ENCODE measurements around the gene SUMO3. TPM values are rescaled to one million over a fixed set of nuclear protein-coding genes. Genes with fewer than 3 reads are reported as not detected.

SUMO3 gene
- total RNA-seq, 6 experiments from 2014 or later, result 33.4 to 41.2 (median 36.6) TPM

DNA sequence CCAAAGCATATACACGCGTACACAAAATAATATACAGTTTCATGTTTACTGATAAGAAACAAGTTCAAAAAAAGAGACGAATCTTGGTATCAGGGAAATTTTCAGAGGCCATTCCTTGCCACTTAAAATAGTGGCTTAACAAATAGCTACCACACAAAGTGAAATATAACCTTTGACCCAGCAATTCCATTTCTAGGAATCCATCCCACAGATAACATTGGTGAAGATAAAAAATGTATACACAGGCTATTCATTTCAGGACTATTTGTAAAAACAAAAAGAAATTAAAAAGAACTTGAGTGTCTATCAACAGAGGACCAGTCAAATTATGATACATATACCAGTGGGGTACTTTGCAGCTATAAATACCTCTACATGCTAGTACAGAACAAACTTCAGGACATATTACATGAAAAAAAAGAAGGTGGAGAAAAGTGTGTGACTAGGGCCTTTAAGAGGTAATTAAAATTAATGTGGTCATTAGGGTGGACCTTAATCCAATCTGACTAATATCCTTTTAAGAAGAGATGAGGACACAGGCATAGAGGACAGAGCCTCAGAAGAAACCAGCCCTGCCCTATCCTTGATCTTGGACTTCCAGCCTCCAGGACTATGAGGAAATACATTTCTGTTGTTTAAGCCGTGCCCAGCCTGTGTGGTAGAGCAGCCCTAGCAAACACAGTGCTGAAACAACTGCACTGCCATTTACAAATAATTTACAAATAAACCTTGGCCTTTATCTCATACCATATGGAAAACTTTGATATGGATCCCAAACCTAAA, 24.1 kb downstream of the SUMO3 start:
- TF ChIP-seq POLR2A (IDR thresholded peaks at IDR 0.05), result no peak
- TF ChIP-seq, protein P1, sequence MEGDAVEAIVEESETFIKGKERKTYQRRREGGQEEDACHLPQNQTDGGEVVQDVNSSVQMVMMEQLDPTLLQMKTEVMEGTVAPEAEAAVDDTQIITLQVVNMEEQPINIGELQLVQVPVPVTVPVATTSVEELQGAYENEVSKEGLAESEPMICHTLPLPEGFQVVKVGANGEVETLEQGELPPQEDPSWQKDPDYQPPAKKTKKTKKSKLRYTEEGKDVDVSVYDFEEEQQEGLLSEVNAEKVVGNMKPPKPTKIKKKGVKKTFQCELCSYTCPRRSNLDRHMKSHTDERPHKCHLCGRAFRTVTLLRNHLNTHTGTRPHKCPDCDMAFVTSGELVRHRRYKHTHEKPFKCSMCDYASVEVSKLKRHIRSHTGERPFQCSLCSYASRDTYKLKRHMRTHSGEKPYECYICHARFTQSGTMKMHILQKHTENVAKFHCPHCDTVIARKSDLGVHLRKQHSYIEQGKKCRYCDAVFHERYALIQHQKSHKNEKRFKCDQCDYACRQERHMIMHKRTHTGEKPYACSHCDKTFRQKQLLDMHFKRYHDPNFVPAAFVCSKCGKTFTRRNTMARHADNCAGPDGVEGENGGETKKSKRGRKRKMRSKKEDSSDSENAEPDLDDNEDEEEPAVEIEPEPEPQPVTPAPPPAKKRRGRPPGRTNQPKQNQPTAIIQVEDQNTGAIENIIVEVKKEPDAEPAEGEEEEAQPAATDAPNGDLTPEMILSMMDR (IDR thresholded peaks at IDR 0.05), result peak in 1 of 4 donors; percentile 31
- Histone ChIP-seq H3K36me3 (peaks cover 0 to 3% (median 0%) of the 10 kb centered on the region in 4 donors), H3K27ac (no peak overlapping the region), H3K27me3 (no peaks in the 10 kb centered on the region), H3K4me3 (no peak overlapping the region), H3K9me3 (no peaks in the 10 kb centered on the region), H3K4me1 (peaks cover 0 to 26% (median 9%) of the 10 kb centered on the region in 4 donors)
- intact Hi-C loops (cut with DNase I), result loop anchor here in 1 of 2 donors (10.0 kb wide), 1 partner anchor 279 kb away; no protein-coding TSS in a partner anchor
- 17% methylated on average over 4 of the region's 4 CpGs for WGBS (ENCODE audit: insufficient coverage, low coverage, low lambda C conversion rate, missing lambda C conversion rate)
- DNase-seq (peak in 1 of 3 donors; percentile 17), ATAC-seq (peak; percentile 51 to 71 (median 62))

DNA sequence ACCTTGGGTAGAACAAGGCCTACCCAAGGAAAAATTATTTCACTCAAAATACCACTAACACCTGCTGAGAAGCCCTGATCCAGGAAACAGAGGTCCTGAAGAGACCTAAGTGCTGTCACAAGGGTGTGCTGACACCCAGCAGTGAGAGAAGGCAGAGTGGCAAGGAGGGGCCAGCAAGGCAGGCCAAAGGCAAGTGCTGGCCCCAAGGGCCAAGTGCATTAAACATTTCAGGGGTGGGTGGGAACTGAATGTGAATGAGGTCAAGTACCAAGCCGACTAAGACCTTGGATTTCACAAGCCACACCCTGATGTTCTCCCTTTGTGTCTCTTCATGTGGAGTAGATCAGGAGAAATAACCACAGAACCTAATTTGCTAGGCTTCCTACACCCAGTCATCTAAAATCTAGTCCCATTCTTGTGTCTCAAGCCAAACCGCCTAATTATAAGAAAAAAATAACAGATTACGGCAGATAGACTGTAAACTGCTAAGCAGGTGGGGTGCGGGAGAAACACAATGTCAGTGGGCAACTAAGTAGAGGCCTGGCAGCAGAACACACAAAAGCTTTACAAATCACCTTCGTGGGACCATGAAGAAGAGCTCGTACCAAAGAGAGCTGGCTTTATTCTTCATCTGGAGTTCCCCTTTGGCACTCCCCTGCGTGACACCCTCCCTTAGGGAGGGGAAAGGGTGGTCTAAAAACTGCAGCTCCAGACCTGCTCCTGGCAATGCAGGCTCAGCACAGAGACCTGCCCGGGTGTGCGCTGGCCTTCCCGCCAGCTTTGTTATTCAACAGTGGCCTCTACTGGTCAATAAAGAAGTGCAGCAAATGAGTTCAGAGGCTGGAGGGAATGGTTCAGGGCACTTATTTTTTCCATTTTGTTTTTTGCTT, 24.9 kb downstream of the SUMO3 start:
- Histone ChIP-seq H3K27ac (no peak overlapping the region), H3K36me3 (peaks cover 0 to 3% (median 0%) of the 10 kb centered on the region in 4 donors), H3K9me3 (no peaks in the 10 kb centered on the region), H3K4me1 (peaks cover 0 to 26% (median 9%) of the 10 kb centered on the region in 4 donors), H3K4me3 (no peak overlapping the region), H3K27me3 (no peaks in the 10 kb centered on the region)
- ATAC-seq, result peak; percentile 96 to 99 (median 97)
- intact Hi-C loops (cut with DNase I), result loop anchor here in 1 of 2 donors (10.0 kb wide), 1 partner anchor 278 kb away; no protein-coding TSS in a partner anchor
- no peak for TF ChIP-seq POLR2A (IDR thresholded peaks at IDR 0.05)
- TF ChIP-seq, protein P1 (IDR thresholded peaks at IDR 0.05), result peak; percentile 80 to 85 (median 84)
- 12% methylated on average over 10 of the region's 10 CpGs for whole genome bisulfite sequencing (ENCODE audit: insufficient coverage, low coverage, low lambda C conversion rate, missing lambda C conversion rate)
- peak in 2 of 3 donors; percentile 65 to 68 for DNase-seq

DNA sequence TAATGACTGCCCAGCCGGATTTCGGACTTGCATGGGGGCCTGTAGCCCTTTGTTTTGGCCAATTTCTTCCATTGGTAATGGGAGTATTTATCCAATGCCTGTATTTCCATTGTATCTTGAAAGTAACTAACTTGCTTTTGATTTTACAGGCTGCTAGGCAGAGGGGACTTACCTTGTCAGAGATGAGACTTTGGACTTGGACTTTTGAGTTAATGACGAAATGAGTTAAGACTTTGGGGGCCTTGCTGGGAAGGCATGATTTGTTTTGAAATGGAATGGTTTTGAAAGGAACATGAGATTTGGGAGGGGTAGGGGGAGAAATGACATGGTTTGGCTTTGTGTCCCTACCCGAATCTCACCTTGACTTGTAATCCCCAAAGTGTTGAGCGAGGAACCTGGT, 25.9 kb downstream of the SUMO3 start:
- Histone ChIP-seq H3K4me3 (no peak overlapping the region), H3K9me3 (no peaks in the 10 kb centered on the region), H3K4me1 (peaks cover 0 to 26% (median 9%) of the 10 kb centered on the region in 4 donors), H3K36me3 (peaks cover 0 to 3% (median 0%) of the 10 kb centered on the region in 4 donors), H3K27ac (no peak overlapping the region), H3K27me3 (no peaks in the 10 kb centered on the region)
- 77% methylated on average over 5 of the region's 5 CpGs for WGBS (ENCODE audit: insufficient coverage, low coverage, low lambda C conversion rate, missing lambda C conversion rate)
- ATAC-seq (no peak), DNase-seq (peak in 1 of 3 donors; percentile 32)
- intact Hi-C loops (cut with DNase I), result loop anchor here in 1 of 2 donors (10.0 kb wide), 1 partner anchor 277 kb away; no protein-coding TSS in a partner anchor
- TF ChIP-seq, protein P1 (IDR thresholded peaks at IDR 0.05), result no peak
- TF ChIP-seq POLR2A (IDR thresholded peaks at IDR 0.05), result no peak

DNA sequence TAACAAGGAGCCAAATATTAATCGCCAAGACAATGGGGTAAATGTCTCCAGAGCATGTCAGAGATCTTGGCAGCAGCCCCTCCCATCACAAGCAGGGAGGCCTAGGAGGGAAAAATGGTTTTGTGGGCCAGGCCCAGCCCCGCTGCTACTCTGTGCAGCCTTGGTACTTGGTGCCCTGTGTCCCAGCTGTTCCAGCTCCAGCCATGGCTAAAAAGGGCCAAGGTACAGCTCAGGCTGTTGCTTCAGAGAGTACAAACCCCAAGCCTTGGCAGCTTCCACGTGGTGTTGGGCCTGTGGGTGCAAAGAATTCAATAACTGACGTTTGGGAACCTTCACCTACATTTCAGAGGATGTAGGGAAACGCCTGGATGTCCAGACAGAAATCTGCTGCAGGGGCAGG, 26.6 kb downstream of the SUMO3 start:
- DNase-seq (peak in 1 of 3 donors; percentile 82), ATAC-seq (peak in 2 of 4 donors; percentile 14 to 37)
- intact Hi-C loops (cut with DNase I), result loop anchor here in 1 of 2 donors (10.0 kb wide), 1 partner anchor 276 kb away; no protein-coding TSS in a partner anchor
- Histone ChIP-seq H3K36me3 (peaks cover 0 to under 1% (median 0%) of the 10 kb centered on the region in 4 donors), H3K4me1 (peaks cover 0 to 30% (median 11%) of the 10 kb centered on the region in 4 donors), H3K27me3 (no peaks in the 10 kb centered on the region), H3K9me3 (no peaks in the 10 kb centered on the region), H3K27ac (no peak overlapping the region), H3K4me3 (no peak overlapping the region)
- WGBS (ENCODE audit: insufficient coverage, low coverage, low lambda C conversion rate, missing lambda C conversion rate), result 60% methylated on average over 1 of the region's 5 CpGs
- TF ChIP-seq, protein P1 (IDR thresholded peaks at IDR 0.05), result no peak
- no peak for TF ChIP-seq POLR2A (IDR thresholded peaks at IDR 0.05)
